Tibial artery (tissue), 4 donors: ENCODE data around the gene GP1BA.

Source experiments
- DNase-seq, 2 donors: peaks; one replicate each; pipeline ENCODE4 v3.0.0-alpha.2; 2019
- H3K27ac ChIP-seq, 2 donors: fragments of 200-600 bp; sonication (generic) in 1 of 2; 1 replicate in 1 of 2; 2 replicates in 1 of 2; pipeline ENCODE4 v1.5.1; 2018 to 2019; ENCODE audit warnings: mild to moderate bottlenecking in 1 of 2
- H3K27me3 ChIP-seq, 2 donors: fragments of 200-600 bp; sonication (generic) in 1 of 2; one replicate each; pipeline versions ENCODE4 v1.5.1 to v1.6.0; 2016 to 2019
- H3K36me3 ChIP-seq, 3 donors: fragments of 200-600 bp; sonication (generic) in 2 of 3; one replicate each; pipeline ENCODE4 v1.5.1; 2016 to 2019; ENCODE audit warnings: mild to moderate bottlenecking in 2 of 3
- H3K4me1 ChIP-seq, 4 donors: fragments of 200-600 bp; sonication (generic) in 2 of 4; 1 replicate in 3 of 4; 2 replicates in 1 of 4; pipeline ENCODE4 v1.5.1; 2016 to 2019
- H3K4me3 ChIP-seq, 2 donors: fragments of 200-600 bp; sonication (generic) in 1 of 2; 1 replicate in 1 of 2; 2 replicates in 1 of 2; pipeline ENCODE4 v1.5.1; 2018 to 2019; ENCODE audit warnings: mild to moderate bottlenecking in 2 of 2
- H3K9me3 ChIP-seq, 3 donors: fragments of 200-600 bp; sonication (generic) in 1 of 3; one replicate each; pipeline ENCODE4 v1.5.1; 2016 to 2019
- CTCF ChIP-seq, 2 experiments: fragments of 200-600 bp in 1 of 2; fragments of 450-650 bp in 1 of 2; IDR thresholded peaks; one replicate each; pipeline ENCODE4 v1.5.1; 2017 to 2019; ENCODE audit warnings: antibody characterized with exemption in 2 of 2, mild to moderate bottlenecking in 1 of 2, moderate library complexity in 1 of 2
- intact Hi-C: fragments of 100-400 bp; cut with DNase I; formaldehyde crosslinking; loops from one replicate; pipeline ENCODE4 v1.15.0; 2023; ENCODE audit warnings: low total_unique reads

Gene GP1BA

GRCh38 chr17:4892499-4893221 is 39.4 kb upstream of the GP1BA start:
- H3K36me3 ChIP-seq = peaks cover 77 to 97% (median 87%) of the 10 kb centered on the region in 3 donors
- peaks cover 0 to 6% of the 10 kb centered on the region in 2 donors for H3K27me3 ChIP-seq
- H3K4me3 ChIP-seq = no peak overlapping the region
- intact Hi-C loops = no loop called here
- no peak for DNase-seq
- no peak overlapping the region for H3K27ac ChIP-seq
- no peaks in the 10 kb centered on the region for H3K4me1 ChIP-seq
- H3K9me3 ChIP-seq = no peaks in the 10 kb centered on the region
- TF ChIP-seq CTCF (IDR thresholded peaks at IDR 0.05) = no peak

- DNase-seq = no peak
These were observed 38.8 kb upstream of the GP1BA start for GRCh38 chr17:4893272-4893671.

GRCh38 chr17:4893721-4894560 is 38.1 kb upstream of the GP1BA start:
- Histone ChIP-seq H3K36me3 (peaks cover 75 to 88% (median 81%) of the 10 kb centered on the region in 3 donors), H3K4me3 (no peak overlapping the region), H3K27me3 (peaks cover 0 to 12% of the 10 kb centered on the region in 2 donors), H3K27ac (no peak overlapping the region), H3K9me3 (no peaks in the 10 kb centered on the region), H3K4me1 (peaks cover 0 to 6% (median 4%) of the 10 kb centered on the region in 4 donors)
- no peak for DNase-seq
- intact Hi-C loops = no loop called here
- TF ChIP-seq CTCF (IDR thresholded peaks at IDR 0.05) = no peak

More at GRCh38 chr17:4893272-4893671, 38.8 kb upstream of the GP1BA start:
- H3K4me3 ChIP-seq = no peak overlapping the region
- intact Hi-C loops = no loop called here
- TF ChIP-seq CTCF (IDR thresholded peaks at IDR 0.05) = no peak
- H3K36me3 ChIP-seq = peaks cover 75 to 92% (median 81%) of the 10 kb centered on the region in 3 donors
- H3K4me1 ChIP-seq = no peaks in the 10 kb centered on the region
- peaks cover 0 to 6% of the 10 kb centered on the region in 2 donors for H3K27me3 ChIP-seq
- no peaks in the 10 kb centered on the region for H3K9me3 ChIP-seq
- no peak overlapping the region for H3K27ac ChIP-seq

GRCh38 chr17:4895121-4895520 is 37.0 kb upstream of the GP1BA start:
- TF ChIP-seq CTCF (IDR thresholded peaks at IDR 0.05) = no peak
- intact Hi-C loops = no loop called here
- H3K36me3 ChIP-seq = peaks cover 66 to 76% (median 72%) of the 10 kb centered on the region in 3 donors
- peaks cover 0 to 18% (median 13%) of the 10 kb centered on the region in 4 donors for H3K4me1 ChIP-seq
- H3K9me3 ChIP-seq = no peaks in the 10 kb centered on the region
- no peak for DNase-seq
- no peak overlapping the region for H3K4me3 ChIP-seq
- H3K27me3 ChIP-seq = peaks cover 0 to 23% of the 10 kb centered on the region in 2 donors
- no peak overlapping the region for H3K27ac ChIP-seq

- DNase-seq = no peak
- no peak for TF ChIP-seq CTCF (IDR thresholded peaks at IDR 0.05)
- intact Hi-C loops = no loop called here
- H3K36me3 ChIP-seq = peaks cover 60 to 70% (median 65%) of the 10 kb centered on the region in 3 donors
- no peak overlapping the region for H3K27ac ChIP-seq
- no peak overlapping the region for H3K4me3 ChIP-seq
- peaks cover 0 to 24% of the 10 kb centered on the region in 2 donors for H3K27me3 ChIP-seq
- peaks cover 0 to 25% (median 18%) of the 10 kb centered on the region in 4 donors for H3K4me1 ChIP-seq
- H3K9me3 ChIP-seq = no peaks in the 10 kb centered on the region
These were observed 36.3 kb upstream of the GP1BA start for GRCh38 chr17:4895657-4896331.
